T-helper 1 cell treated with Interleukin-12 subunit alpha and Interleukin-12 subunit beta and Interleukin-4 antibody, amounts not matched to agents 30 μg/mL and 1 μg/mL, for 36 hours (primary cell): ENCODE data around the gene ADAMTS6.

ENCODE experiments used
- H3K27ac Mint-ChIP-seq: one replicate; pipeline ENCODE4 v1.8.0; 2021; ENCODE audit warnings: mild to moderate bottlenecking, mixed read lengths
- H3K27me3 Mint-ChIP-seq: one replicate; pipeline ENCODE4 v1.8.0; 2021; ENCODE audit warnings: low read depth, mixed read lengths
- H3K36me3 Mint-ChIP-seq: one replicate; pipeline ENCODE4 v1.8.0; 2021; ENCODE audit warnings: low read depth, mixed read lengths
- H3K4me1 Mint-ChIP-seq: one replicate; pipeline ENCODE4 v1.8.0; 2021; ENCODE audit warnings: low read depth, mixed read lengths
- H3K4me3 Mint-ChIP-seq: one replicate; pipeline ENCODE4 v1.8.0; 2021; ENCODE audit warnings: mild to moderate bottlenecking, moderate library complexity, mixed read lengths
- H3K9me3 Mint-ChIP-seq: one replicate; pipeline ENCODE4 v1.8.0; 2021; ENCODE audit warnings: mixed read lengths

The ADAMTS6 gene

DNA sequence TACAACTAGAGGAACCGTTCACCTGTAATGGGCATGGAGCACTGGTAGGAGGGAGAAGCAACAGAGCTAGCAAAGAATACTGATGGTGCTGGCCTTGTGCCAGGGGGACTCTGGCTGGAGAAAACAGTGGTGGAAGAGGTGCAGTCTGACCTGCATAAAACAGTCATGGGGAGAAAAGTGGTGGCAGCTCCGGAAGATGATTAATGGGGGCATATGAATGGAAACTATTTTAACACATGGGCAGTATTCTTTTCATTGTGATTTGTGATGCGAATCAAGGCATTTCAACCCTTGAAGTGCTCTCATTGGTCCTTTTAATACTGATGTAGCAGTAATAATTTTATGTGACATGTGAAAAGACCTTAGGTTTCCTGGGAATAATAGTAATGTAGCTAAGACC, 219.6 kb downstream of the ADAMTS6 start:
- peaks cover 4% of the 10 kb centered on the region for H3K27me3 Mint-ChIP-seq
- no peaks in the 10 kb centered on the region for H3K9me3 Mint-ChIP-seq
- no peaks in the 10 kb centered on the region for H3K36me3 Mint-ChIP-seq
- no peak overlapping the region for H3K27ac Mint-ChIP-seq
- no peak overlapping the region for H3K4me3 Mint-ChIP-seq
- H3K4me1 Mint-ChIP-seq, result no peaks in the 10 kb centered on the region

GRCh38 chr5:65261499-65261898, 220.2 kb downstream of the ADAMTS6 start:
- Mint-ChIP-seq H3K9me3 (no peaks in the 10 kb centered on the region), H3K27ac (no peak overlapping the region), H3K4me3 (no peak overlapping the region), H3K27me3 (peaks cover 4% of the 10 kb centered on the region), H3K36me3 (no peaks in the 10 kb centered on the region), H3K4me1 (no peaks in the 10 kb centered on the region)

DNA sequence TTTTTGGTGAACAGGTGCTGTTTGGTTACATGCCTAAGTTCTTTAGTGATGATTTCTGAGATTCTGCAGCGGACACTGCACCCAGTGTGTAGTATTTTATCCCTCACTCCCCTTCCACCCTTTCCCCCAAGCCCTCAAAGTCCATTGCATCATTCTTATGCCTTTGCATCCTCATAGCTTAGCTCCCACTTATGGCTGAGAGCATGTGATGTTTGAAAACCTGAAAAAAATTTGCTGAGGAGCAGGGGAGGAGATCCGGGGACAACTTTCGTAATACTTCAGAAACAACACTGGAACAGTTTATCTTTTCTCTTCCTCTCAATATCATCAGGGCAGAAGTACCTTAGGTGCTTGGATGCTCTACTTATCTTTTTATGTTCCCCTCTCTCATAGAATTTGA, 226.4 kb downstream of the ADAMTS6 start:
- no peaks in the 10 kb centered on the region for H3K4me1 Mint-ChIP-seq
- H3K36me3 Mint-ChIP-seq, result no peaks in the 10 kb centered on the region
- H3K4me3 Mint-ChIP-seq, result no peak overlapping the region
- peaks cover 4% of the 10 kb centered on the region for H3K27me3 Mint-ChIP-seq
- H3K27ac Mint-ChIP-seq, result no peak overlapping the region
- H3K9me3 Mint-ChIP-seq, result no peaks in the 10 kb centered on the region

DNA sequence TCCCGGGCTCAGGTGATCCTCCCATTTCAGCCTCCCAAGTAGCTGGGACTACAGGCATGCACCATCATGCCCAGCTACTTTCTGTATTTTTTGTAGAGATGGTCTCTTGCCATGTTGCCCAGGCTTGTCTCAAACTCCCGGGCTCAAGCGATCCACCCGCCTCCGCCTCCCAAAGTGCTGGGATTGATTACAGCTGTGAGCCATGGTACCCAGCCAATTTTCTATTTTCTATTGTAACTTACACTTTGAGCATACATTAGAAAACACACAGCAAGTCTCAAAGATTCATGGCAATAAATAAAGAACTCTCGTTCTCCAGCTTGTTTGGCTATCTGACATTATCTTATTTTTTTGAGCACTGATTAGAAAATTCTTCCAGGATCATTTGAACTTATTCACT, 228.7 kb downstream of the ADAMTS6 start:
- H3K4me3 Mint-ChIP-seq, result no peak overlapping the region
- no peaks in the 10 kb centered on the region for H3K36me3 Mint-ChIP-seq
- H3K27ac Mint-ChIP-seq, result no peak overlapping the region
- H3K27me3 Mint-ChIP-seq, result no peaks in the 10 kb centered on the region
- H3K9me3 Mint-ChIP-seq, result no peaks in the 10 kb centered on the region
- H3K4me1 Mint-ChIP-seq, result no peaks in the 10 kb centered on the region

GRCh38 chr5:65248896-65249295, 232.8 kb downstream of the ADAMTS6 start:
- no peaks in the 10 kb centered on the region for H3K36me3 Mint-ChIP-seq
- H3K4me1 Mint-ChIP-seq, result no peaks in the 10 kb centered on the region
- H3K27me3 Mint-ChIP-seq, result no peaks in the 10 kb centered on the region
- H3K9me3 Mint-ChIP-seq, result no peaks in the 10 kb centered on the region
- no peak overlapping the region for H3K27ac Mint-ChIP-seq
- no peak overlapping the region for H3K4me3 Mint-ChIP-seq

DNA sequence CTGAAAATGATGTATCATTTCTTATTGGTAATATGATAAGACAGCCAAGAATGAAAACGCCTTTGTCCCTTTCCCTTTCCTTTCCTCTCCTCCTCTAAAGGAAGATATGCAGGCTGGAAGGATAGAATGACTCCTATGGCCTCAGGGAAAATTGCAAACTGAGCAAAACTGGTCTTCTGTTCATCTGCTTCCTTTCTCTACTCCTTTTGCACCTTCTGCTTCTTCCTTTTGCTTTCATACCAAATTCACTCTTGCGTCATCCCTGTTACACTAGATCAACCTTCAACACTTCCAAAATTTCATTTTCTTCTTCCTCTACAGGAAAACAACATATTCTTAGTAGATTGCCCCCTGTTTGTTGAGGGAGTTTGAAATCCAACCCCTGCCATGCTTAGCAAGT, 234.1 kb downstream of the ADAMTS6 start:
- H3K27ac Mint-ChIP-seq, result no peak overlapping the region
- no peaks in the 10 kb centered on the region for H3K36me3 Mint-ChIP-seq
- H3K27me3 Mint-ChIP-seq, result no peaks in the 10 kb centered on the region
- H3K4me3 Mint-ChIP-seq, result no peak overlapping the region
- H3K4me1 Mint-ChIP-seq, result no peaks in the 10 kb centered on the region
- no peaks in the 10 kb centered on the region for H3K9me3 Mint-ChIP-seq

DNA sequence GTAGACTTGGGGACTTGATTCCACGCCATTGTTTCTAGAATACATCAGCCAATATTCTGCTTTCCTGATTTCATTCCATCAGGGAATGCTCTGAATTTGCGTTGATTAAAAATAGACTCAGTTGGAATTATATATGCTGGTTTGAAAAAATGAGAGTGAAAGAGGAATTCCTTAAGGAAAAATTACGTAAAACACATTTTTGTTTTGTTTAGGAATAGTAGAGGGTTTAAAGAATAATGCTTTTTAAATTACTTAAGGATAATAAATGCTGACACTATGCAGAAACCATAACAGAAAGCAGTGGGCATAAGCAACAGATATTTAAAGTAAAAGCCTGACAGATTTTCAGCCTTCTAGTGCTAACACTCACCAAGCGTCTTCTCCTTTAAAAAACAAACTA, 235.0 kb downstream of the ADAMTS6 start:
- no peak overlapping the region for H3K27ac Mint-ChIP-seq
- no peaks in the 10 kb centered on the region for H3K36me3 Mint-ChIP-seq
- H3K4me3 Mint-ChIP-seq, result no peak overlapping the region

DNA sequence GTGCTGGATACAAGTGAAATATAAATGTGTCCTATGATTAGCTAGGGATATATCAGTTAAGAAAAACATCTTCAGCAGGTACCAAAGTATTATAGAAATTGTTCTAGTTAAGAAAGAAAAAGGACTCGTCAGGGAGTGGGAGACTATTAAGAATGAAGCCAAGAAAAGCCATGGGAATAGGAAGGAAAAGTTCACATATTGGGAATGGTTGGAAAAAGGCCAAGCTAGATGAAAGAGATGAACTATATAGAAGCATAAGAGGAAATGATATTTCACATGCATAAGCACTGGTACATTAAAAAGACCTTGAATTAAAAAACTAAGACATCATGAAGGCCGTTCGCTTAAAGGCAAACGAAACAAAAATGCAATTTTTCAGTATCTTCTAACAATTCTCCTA, 237.7 kb downstream of the ADAMTS6 start:
- Mint-ChIP-seq H3K4me3 (no peak overlapping the region), H3K27me3 (no peaks in the 10 kb centered on the region), H3K4me1 (no peaks in the 10 kb centered on the region), H3K36me3 (no peaks in the 10 kb centered on the region), H3K27ac (no peak overlapping the region), H3K9me3 (no peaks in the 10 kb centered on the region)

More for the DNA sequence above, 235.0 kb downstream of the ADAMTS6 start:
- H3K27me3 Mint-ChIP-seq, result no peaks in the 10 kb centered on the region
- H3K4me1 Mint-ChIP-seq, result no peaks in the 10 kb centered on the region
- H3K9me3 Mint-ChIP-seq, result no peaks in the 10 kb centered on the region

- Mint-ChIP-seq H3K4me1 (no peaks in the 10 kb centered on the region), H3K36me3 (no peaks in the 10 kb centered on the region), H3K27ac (no peak overlapping the region), H3K27me3 (no peaks in the 10 kb centered on the region), H3K4me3 (no peak overlapping the region), H3K9me3 (no peaks in the 10 kb centered on the region)
These were observed 238.6 kb downstream of the ADAMTS6 start for GRCh38 chr5:65243161-65243560.

DNA sequence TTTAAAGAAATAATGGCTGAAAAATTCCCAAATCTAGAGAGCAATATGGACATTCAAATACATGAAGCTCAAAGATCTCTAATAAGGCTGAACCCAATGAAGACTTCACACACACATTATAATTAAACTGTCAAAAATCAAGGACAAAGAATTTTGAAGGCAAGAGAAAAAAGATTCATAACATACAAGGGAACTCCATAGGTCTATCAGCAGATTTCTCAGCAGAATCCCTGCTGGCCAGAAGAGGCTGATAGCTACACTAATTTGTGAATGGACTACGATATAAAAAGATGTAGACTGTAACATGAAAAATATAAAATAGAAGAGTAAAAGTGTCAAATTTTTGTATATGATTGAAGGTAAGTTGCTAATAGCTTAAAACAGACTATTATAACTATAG, 251.9 kb downstream of the ADAMTS6 start:
- Mint-ChIP-seq H3K27ac (no peak overlapping the region), H3K27me3 (no peaks in the 10 kb centered on the region), H3K9me3 (peaks cover 17% of the 10 kb centered on the region), H3K36me3 (no peaks in the 10 kb centered on the region), H3K4me3 (no peak overlapping the region), H3K4me1 (no peaks in the 10 kb centered on the region)

- H3K27ac Mint-ChIP-seq, result no peak overlapping the region
- H3K9me3 Mint-ChIP-seq, result no peaks in the 10 kb centered on the region
- no peaks in the 10 kb centered on the region for H3K36me3 Mint-ChIP-seq
- no peaks in the 10 kb centered on the region for H3K27me3 Mint-ChIP-seq
- no peak overlapping the region for H3K4me3 Mint-ChIP-seq
- no peaks in the 10 kb centered on the region for H3K4me1 Mint-ChIP-seq
These were observed 267.7 kb downstream of the ADAMTS6 start for GRCh38 chr5:65213921-65214525.

DNA sequence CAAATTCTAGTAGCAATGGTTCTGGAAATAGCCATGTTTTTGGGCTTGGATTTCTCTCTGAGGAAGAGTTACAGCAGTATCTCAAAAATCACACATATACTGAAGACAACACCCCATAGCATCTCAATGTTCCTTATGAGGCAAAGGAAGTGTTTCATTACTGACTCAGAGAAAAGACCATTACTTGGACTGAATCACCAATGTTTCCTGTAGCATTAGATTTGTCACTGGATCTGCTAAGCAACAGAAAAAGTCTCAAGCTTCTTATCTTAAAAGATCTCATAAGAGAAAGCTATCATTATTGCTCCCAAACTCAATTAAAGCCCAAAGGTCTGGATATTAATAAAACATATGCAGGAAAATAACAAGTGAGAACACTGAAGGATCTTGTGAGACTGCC, 272.4 kb downstream of the ADAMTS6 start:
- H3K4me3 Mint-ChIP-seq, result no peak overlapping the region
- no peaks in the 10 kb centered on the region for H3K27me3 Mint-ChIP-seq
- H3K36me3 Mint-ChIP-seq, result no peaks in the 10 kb centered on the region
- no peaks in the 10 kb centered on the region for H3K9me3 Mint-ChIP-seq
- H3K27ac Mint-ChIP-seq, result no peak overlapping the region
- no peaks in the 10 kb centered on the region for H3K4me1 Mint-ChIP-seq

GRCh38 chr5:65204966-65205365, 276.8 kb downstream of the ADAMTS6 start:
- Mint-ChIP-seq H3K4me1 (no peaks in the 10 kb centered on the region), H3K36me3 (no peaks in the 10 kb centered on the region), H3K27me3 (peaks cover 3% of the 10 kb centered on the region), H3K4me3 (no peak overlapping the region), H3K9me3 (no peaks in the 10 kb centered on the region), H3K27ac (no peak overlapping the region)

- peaks cover 3% of the 10 kb centered on the region for H3K27me3 Mint-ChIP-seq
- no peak overlapping the region for H3K27ac Mint-ChIP-seq
- no peak overlapping the region for H3K4me3 Mint-ChIP-seq
- H3K4me1 Mint-ChIP-seq, result no peaks in the 10 kb centered on the region
- H3K36me3 Mint-ChIP-seq, result no peaks in the 10 kb centered on the region
- H3K9me3 Mint-ChIP-seq, result no peaks in the 10 kb centered on the region
These were observed 278.0 kb downstream of the ADAMTS6 start for GRCh38 chr5:65203746-65204145.

GRCh38 chr5:65199993-65200675, 281.6 kb downstream of the ADAMTS6 start:
- Mint-ChIP-seq H3K27me3 (peaks cover 3% of the 10 kb centered on the region), H3K9me3 (no peaks in the 10 kb centered on the region), H3K4me3 (no peak overlapping the region), H3K4me1 (no peaks in the 10 kb centered on the region), H3K27ac (no peak overlapping the region), H3K36me3 (no peaks in the 10 kb centered on the region)
